Left kidney (tissue), 2 donors: ENCODE results near the gene SERBP1. TPM values are rescaled to one million over a fixed set of nuclear protein-coding genes. Genes with fewer than 3 reads are reported as not detected.
"Not testable (repeated sequence)": the region's sequence is repeated elsewhere in the genome, so short reads cannot be mapped to it uniquely, and the experiment has no call there.

Experiments used
- DNase-seq: peaks from one replicate; pipeline ENCODE4 v3.0.0-alpha.2; 2013
- polyA plus RNA-seq: library from polyadenylated mRNA; unstranded; fragments of 120-200 nt; gene quantifications from one replicate; pipeline ENCODE4 v1.2.1, GENCODE V29; 2013; ENCODE audit not compliant: insufficient read length

The SERBP1 gene
- polyA plus RNA-seq, 1 donor: 417 TPM

DNA sequence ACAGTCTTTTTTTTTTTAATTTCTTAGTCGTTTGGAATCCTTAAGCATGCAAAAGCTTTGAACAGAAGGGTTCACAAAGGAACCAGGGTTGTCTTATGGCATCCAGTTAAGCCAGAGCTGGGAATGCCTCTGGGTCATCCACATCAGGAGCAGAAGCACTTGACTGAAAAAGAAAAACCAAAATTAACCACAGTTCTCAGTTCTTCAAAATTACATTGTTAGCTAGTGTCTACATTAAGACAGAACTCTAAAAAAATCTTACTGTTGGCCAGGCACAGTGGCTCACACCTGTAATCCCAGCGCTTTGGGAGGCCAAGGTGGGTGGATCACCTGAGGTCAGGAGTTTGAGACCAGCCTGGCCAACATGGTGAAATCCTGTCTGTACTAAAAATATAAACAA lies 17.1 kb downstream of the SERBP1 start:
- DNase-seq: not testable (repeated sequence)

DNA sequence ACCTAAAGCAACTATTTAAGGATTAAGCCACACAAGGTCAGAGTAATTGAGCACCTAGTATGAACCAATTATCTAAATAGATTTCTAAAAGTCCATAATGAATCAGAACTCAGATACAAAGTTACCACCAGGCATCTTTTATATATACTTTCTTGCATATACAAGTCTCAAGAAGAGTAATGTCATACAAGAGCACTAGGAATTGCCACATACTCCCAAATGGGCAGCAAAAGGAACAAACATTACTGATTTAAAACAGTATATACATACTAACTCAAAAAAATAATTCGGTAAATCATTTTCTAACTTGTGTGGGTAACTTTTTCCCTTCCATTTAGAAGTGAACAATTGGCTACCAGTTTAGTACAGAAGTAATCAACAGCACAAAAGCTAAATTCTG lies 22.1 kb downstream of the SERBP1 start:
- DNase-seq: no peak

DNA sequence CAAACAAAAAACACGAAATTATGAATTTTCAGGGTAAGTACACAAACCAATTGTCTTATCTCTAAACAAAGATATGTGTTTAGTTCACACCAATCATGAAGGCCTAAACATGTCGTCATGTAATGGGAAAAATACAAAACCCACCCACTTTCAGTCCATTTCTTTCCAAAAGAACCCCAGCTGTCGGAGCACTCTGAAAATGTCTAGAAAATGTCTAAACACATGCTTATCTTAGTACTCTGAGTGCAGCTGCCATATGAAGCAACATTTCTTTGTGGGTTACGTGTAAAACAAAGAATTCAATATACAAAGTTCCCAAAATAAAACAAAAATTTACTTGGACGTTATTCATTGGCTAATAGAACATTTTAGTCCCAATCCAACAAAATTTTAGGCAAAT lies 22.7 kb downstream of the SERBP1 start:
- DNase-seq: no peak

DNA sequence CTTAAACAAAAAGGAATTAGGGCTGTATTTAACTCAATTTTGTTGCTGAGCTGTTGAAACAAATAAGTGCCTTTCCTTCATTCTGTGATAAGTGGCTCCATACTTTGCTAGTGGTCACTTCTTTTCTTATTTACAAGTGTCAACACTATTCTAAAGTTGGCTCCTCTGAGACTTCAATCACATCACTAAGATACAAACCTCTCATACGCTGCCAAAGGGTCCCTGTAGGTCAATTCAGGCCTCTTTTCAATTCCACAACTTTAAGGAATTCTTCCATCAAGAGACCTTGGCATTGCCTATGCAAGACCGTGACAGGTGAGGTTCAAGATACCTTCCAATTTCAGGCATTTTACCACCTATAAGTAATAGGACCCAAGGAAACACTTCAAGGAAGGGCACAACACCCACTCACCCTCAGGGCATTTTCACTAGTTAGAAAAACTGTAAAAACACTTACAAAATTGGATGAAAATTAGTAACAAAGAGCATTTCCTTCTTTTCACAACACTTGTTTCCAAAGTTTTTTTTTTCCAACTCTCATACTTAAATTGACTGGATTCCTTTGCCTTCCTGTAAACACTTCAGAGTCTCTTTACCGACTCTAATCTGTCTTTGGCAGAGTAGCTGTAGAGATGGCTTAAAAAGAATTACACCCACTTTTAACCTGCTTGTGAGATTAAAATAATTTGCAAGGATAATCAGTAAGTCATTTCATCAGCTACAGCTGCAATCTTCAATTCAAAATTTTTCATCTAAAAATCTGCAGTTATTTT lies 24.5 kb downstream of the SERBP1 start:
- DNase-seq: no peak

DNA sequence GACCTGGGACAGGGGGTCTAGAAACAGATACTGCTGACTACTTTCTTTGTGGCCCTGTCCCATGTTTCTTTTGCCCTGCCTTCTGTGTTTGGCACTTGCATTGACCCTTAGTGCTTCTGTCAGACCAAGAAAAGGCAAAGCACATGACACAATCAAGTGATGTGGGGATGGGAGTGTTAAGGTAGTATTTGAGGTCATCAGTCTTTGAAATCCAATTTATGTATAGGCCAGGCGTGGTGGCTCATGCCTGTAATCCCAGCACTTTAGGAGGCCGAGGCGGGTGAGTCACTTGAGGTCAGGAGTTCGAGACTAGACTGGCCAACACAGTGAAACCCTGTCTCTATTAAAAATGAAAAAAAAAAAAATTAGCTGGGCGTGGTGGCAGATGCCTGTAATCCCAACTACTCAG lies 26.0 kb downstream of the SERBP1 start:
- no peak for DNase-seq

DNA sequence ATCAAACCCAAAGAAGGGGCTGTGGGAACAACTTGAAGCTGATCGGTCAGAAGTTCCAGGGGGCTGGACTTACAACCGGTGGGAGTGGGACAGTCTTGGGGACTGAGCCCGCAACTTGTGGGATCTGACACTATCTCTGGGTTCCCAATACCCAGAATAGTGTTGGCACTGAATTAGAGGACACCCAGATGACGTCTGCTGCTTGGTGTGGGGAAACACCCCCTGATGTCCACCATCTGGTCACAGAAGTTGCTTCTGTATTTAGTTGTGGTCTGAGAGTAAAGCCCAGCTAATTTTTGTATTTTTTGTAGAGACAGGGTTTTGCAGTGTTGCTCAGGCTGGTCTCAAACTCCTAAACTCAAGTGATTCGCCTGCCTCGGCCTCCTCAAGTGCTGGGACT lies 28.8 kb downstream of the SERBP1 start:
- no peak for DNase-seq

DNA sequence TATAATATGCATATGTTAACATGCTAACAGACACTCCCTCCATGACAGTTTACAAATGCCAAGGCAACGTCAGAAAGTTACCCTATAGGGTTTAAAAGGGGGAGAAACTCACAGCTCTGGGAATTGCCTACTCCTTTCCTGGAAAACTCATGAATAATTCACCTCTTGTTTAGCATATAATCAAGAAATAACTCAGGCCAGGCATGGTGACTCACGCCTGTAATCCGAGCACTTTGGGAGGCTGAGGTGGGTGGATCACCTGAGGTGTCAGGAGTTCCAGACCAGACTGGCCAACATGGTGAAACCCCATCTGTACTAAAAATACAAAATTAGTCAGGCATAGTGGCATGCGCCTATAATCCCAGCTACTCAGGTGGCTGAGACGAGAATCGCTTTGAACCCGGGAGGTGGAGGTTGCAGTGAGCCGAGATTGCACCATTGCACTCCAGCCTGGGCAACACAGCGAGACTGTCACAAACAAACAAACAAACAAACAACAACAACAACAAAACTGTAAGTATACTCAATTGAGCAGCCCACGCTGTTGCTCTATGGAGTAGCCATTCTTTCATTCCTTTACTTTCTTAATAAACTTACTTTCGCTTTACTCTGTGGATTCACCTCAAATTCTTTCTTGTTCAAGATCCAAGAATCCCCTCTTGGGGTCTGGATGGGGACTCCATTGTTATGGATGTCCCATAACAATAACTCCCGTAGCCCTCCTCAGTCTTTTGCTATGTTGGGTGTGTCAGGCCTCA lies 30.0 kb downstream of the SERBP1 start:
- not testable (repeated sequence) for DNase-seq

DNA sequence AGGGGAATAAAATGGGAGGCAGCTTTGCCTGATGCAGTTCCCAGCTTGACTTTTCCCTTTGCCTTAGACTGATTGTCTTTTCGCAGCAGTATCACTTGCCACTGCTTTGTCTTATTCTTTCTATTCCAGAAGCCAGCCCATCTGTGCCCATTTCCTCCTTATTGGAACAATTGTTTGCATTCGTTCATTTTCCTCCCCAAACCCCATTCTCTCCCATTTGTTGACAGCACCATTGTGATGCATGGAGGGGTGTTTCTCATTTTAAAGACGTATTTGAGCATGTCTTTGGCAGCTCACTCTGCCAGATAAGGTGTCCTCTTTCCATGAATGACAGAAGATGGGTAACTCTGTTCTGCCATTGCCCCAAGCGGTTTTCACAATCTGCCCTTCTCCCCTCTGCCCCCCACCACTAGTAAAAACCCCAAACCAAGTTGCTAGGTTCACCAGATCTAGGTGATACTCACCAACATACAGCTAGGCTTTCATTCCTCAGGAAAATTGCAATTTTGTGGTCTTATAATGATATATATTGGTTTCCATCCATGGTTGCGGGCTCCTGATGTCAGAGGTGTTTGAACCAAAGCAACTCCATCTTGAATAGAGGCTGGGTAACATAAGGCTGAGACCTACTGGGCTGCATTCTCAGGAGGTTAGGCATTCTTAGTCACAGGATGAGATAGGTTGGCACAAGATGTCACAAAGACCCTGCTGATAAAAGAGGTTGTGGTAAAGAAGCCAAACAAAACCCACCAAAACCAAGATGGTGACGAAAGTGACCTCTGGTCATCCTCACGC lies 30.8 kb downstream of the SERBP1 start:
- no peak for DNase-seq

DNA sequence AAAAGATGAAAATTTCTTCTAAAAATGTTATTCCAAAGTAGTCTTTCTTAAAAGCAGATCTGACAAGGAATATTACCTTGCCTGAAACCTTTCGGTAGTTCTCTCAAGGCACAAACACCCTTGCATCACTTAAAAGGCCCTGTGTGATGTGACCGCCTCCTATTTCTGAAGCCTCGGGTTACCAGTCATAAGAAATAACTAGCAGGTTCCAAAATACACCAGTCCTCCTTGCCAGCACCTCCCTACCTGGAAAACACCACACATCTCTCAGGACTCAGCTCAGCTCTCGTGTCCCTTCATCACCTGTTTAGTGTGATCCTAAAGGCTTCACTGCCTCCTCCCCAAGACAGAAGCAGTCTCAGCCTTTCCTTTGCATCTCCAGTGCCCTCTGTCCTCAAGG lies 35.7 kb downstream of the SERBP1 start:
- DNase-seq: no peak

DNA sequence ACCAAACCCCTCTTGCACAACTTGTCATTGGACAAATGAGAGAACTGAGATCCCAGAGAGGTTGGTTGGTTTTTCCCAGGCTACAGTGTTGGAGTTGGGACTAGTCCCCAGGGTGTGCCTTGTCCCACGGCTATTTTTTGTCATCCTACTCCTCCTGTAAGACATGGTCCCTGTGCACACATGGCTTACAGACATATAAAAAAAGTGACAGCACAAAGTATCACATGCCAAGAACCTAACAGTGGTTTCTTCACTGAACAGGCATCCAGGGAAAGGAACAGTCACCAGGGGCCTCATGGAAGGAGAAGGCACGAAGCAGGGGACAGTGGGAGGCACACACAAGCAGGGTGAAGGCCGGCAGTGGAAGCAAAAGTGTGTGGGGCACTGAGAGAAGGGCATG lies 36.5 kb downstream of the SERBP1 start:
- DNase-seq: no peak

DNA sequence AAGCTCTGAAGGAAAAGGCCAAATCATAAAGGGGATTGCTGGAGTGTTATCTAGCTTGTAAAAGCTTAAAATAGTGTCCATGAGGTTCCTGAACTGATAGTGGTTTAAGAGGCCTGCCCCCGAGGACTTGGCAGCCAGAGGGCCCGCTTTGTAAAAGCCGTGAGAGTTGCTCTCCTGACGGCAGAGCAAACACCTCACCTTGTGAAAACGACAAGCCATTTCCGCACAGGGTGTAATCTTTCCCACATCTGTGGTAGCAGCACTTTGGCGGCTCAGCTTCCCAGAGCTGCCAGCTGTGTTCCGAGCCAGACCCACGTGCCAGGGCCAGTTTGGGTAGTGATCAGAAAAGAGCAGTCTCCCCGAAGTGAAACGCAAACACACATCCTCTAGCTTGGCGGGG lies 37.0 kb downstream of the SERBP1 start:
- DNase-seq: peak; percentile 15

DNA sequence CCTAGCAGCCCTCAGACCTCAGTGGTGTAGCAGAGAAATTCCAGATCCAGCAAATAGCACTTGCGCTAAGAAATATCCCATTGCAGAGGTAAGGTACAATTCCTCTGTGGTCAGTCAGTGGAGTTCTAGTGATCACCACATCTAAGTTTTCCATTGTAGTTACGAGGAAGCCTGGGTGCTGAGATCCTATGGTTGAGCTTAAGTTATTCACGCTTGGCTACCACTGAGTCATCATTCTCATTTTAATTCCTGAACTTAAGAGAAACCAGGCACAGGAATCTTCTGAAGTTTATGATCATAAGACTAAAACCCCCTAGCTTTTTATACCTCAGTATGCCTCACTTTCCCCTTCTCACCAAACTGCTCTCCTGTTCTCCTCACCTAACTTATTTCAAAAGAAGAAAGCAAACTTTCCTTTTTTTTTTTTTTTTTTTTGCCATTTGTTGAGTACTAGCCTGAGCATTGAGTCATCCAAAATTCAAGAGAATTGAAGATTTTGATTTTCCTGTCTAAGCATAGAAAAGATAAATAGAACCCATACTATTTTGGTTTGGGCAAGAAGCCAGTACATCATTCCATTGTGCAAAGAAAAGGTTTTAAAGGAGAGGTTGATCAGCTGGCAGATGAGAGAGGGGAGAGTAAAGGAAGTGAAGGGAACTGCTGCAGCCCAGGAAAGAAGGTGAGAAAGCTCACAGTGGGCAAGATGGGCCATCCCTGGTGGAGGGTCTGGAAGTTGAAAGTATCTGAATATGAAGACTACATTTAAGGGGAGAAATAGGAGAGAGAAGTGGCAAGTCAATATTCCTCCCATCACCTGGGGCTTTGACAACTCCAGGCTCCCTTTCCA lies 39.9 kb downstream of the SERBP1 start:
- no peak for DNase-seq

DNA sequence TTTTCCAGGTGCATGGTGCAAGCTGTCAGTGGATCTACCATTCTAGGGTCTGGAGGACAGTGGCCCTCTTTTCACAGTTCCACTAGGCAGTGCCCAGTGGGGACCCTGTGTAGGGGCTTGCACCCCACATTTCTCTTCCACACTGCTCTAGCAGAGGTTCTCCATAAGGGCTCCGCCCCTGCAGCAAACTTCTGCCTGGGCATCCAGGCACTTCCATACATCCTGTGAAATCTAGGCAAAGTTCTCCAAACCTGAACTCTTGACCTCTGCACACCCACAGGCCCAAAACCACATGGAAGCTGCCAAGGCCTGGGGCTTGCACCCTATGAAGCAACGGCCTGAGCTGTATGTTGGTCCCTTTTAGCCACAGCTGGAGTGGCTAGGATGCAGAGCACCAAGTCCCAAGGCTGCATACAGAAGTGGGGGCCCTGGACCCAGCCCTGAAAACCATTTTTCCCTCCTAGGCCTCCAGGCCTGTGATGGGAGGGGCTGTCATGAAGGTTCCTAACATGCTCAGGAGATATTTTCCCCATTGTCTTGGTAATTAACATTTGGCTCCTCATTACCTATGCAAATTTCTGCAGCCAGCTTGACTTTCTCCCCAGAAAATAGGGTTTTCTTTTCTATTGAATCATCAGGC lies 46.1 kb downstream of the SERBP1 start:
- no peak for DNase-seq

DNA sequence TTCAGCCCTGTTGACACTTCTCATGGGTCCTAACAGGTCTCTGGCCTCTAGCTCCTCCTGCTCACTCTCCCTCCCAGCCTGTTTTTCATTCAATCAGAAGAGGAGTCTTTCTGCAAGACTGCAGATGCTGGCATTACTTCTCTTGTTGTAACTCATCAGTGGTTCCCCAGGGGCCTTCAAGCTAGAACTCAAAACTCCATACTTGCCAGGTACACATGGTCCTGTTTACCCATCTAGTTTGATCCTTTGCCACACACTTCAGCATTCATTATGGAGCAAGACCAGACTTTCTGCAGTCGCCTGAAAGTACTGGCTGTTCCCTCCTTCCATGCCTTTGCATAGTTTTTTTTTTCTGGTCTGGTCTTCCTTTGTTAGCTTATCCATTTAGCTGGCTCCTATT lies 47.9 kb downstream of the SERBP1 start:
- DNase-seq: no peak

DNA sequence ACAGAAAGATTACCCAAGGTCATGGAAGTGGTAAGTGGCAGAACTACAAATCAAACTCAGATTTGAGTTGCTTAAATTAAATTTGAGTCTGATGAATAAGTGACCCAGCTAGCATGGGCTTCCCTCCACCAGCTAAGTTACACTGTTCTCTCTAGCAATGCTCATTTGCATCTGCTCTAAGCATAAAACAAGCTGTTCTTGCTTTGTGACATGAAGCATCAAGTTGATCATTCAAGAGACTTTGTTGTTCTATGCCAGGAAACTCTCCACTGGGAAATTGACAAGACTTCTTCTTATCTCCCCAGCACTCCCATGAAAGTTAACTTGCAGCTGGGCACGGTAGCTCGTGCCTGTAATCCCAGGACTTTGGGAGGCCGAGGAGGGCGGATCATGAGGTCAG lies 49.0 kb downstream of the SERBP1 start:
- DNase-seq: no peak

DNA sequence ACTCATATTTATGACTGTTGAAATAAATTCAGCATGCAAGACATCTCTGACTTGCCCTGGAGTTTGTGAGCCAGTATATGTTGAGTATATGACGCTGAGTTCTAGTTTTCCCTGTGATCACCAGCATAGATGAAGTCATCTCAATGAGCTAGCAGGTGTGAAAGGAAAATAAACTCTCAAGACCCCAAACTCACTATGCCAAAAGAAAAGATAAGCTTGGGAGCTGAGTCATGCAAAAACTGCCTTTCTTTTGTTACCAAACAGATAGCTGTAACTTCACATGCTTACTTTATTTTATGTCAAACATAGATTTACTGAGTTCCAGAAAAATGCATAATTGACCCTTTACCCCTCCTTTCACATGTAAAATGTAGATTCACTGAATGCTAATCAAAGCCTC lies 52.9 kb downstream of the SERBP1 start:
- DNase-seq: no peak

DNA sequence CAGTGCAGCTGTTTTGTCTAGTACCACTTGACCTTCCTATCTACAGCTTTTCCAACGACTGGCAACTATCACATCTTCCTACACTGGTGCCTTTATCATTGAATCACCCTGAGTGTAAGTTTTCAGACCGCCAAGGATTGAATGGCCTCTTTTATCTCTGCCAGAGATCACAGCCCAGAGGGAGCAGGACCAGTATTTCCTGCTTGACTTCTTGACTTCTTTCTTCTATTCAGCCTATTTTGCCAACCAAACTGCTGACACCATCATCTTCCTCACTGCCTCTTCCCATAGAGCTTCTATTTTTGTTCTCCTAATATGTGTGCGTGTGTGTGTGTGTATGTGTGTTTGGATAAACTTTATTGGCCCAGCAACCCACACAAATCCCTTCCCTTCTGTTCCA lies 53.8 kb downstream of the SERBP1 start:
- no peak for DNase-seq

DNA sequence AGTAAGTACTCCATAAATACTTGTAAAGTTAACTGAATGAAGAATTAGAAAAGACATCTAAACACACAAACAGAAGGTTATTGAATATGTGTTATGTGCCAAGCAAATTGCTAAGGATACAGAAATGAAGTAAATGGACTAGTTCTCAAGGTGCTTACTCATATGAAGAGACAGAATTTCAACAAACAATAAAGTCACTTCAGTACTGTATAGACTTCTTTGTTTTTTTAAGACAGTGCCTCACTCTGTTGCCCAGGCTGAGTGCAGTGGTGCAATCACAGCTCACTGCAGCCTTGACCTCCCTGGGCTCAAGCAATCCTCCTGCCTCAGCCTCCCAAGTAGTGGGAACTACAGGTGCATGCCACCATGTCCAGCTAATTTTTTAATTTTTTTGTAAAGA lies 57.3 kb downstream of the SERBP1 start:
- DNase-seq: no peak

DNA sequence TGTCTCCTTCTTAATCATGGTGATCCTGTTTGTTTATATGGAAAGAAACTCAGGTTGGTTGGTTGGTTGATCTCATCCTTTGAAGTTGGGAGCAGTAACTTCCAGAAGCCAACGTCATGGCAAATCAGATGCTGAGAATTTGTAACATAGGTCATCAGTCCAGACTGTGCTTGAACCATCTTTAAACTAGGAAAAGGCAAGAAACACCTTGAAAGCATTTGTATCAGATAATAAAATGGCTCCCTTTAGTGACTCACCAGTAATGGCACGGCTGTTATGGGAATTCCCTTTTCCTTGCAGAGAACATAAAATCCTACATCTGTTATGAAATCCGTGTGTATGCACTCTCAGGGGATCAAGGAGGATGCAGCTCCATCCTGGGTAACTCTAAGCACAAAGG lies 58.1 kb downstream of the SERBP1 start:
- no peak for DNase-seq

DNA sequence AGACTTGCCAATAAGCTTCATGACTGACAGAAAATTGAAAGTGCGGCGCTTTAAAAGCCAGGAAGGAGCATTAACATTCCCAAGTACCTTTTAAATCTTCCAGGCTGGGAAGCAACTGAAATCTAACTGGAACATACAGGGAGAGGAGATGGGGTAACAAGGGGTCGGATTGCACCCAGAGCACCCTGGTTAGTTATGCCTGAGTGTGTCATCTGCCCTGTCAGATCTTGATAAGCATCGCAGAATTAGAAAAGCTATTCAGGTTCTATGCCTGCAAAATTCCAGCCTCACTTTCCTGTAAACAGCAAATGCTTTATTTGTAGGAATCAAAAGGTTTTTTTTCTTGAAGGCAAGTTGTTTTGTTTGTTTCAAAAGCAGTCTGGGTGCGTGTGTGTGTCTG lies 58.5 kb downstream of the SERBP1 start:
- no peak for DNase-seq

DNA sequence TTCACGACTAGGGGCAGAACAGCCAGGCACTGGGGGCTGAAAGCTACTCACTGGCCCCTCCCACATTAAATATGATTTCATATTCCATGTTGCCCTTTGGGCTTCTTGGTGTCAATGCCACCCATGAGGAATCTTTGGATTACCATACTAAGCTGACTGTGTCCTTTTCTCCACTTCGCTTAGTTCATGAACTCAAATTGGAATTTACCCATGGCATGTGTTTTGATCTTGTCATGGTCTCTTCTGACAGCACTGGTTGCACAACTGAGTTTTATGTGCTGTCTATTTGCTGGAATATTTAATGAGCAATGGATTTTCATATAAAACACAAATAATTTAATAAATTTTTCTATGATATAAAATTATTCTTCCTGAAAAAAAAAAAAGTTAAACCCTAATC lies 59.2 kb downstream of the SERBP1 start:
- no peak for DNase-seq
